Mammary epithelial cell (primary cell): ENCODE data around the gene BAZ2B.

Source experiments
- EZH2 ChIP-seq: IDR thresholded peaks from 2 replicates; pipeline ENCODE4 v1.6.1; 2012; ENCODE audit warnings: low read length, inconsistent platforms, borderline replicate concordance
- TF ChIP-seq, protein P1 (sequence below), 2 donors: IDR thresholded peaks in 1 of 2; conservative IDR thresholded peaks in 1 of 2; 2 replicates each; pipeline ENCODE4 v1.5.1; 2011 to 2012; ENCODE audit warnings: inconsistent platforms in 2 of 2, low read length in 2 of 2, mild to moderate bottlenecking in 2 of 2, control low read depth in 1 of 2, low read depth in 1 of 2; ENCODE audit not compliant: insufficient read depth in 1 of 2; ENCODE audit errors: extremely low read depth in 1 of 2

DNA sequence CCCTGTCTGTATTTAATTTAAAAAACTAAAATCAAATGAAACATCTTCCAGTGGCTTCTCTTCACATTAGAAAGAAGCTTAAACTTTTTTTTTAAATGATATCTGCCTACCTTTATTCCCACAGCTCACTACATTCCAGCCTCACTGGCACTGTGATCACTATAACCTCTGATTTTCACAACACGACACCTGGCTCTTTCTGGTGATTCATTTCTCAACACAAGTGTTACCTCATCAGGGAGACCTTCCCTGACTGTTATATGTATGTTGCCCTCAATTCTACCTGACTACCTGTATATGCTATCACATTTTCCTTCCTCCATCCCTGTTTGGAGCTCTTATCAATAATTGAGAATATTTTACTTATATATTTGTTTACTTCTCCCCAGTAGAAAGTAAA, 76.6 kb downstream of the BAZ2B start:
- TF ChIP-seq, protein P1, sequence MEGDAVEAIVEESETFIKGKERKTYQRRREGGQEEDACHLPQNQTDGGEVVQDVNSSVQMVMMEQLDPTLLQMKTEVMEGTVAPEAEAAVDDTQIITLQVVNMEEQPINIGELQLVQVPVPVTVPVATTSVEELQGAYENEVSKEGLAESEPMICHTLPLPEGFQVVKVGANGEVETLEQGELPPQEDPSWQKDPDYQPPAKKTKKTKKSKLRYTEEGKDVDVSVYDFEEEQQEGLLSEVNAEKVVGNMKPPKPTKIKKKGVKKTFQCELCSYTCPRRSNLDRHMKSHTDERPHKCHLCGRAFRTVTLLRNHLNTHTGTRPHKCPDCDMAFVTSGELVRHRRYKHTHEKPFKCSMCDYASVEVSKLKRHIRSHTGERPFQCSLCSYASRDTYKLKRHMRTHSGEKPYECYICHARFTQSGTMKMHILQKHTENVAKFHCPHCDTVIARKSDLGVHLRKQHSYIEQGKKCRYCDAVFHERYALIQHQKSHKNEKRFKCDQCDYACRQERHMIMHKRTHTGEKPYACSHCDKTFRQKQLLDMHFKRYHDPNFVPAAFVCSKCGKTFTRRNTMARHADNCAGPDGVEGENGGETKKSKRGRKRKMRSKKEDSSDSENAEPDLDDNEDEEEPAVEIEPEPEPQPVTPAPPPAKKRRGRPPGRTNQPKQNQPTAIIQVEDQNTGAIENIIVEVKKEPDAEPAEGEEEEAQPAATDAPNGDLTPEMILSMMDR (conservative IDR thresholded peaks at IDR 0.05 in 1 of 2, IDR thresholded peaks at IDR 0.05 in 1 of 2; ENCODE audit: extremely low read depth in 1 of 2, insufficient read depth in 1 of 2, low read depth in 1 of 2, low read length in 2 of 2), result no peak
- no peak for TF ChIP-seq EZH2
